LNCAP (cell line): ENCODE measurements around the gene CEP290.

Experiments
- TF ChIP-seq, protein P1 (sequence below): fragments of 450-650 bp; IDR thresholded peaks from 2 replicates; pipeline ENCODE4 v1.5.1; 2017; ENCODE audit warnings: mild to moderate bottlenecking

CEP290 gene

DNA sequence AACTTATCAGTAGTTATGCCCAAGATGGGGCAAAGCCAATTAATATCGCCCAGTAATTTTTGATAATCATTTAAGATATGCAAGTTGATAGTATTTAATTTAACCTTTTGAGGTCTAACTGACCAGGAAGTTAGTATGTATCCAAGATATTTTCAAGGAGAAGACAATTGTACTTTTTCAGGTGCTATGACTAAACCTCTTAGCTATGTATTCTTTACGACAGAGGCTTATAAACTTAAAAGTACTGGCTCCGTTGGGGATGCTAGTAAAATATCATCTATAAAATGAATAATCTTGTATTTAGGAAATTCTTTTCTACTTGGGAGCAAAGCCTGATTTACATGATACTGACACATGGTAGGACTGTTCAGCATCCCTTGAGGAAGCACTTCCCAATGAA is 40.5 kb upstream of the CEP290 start:
- TF ChIP-seq, protein P1, sequence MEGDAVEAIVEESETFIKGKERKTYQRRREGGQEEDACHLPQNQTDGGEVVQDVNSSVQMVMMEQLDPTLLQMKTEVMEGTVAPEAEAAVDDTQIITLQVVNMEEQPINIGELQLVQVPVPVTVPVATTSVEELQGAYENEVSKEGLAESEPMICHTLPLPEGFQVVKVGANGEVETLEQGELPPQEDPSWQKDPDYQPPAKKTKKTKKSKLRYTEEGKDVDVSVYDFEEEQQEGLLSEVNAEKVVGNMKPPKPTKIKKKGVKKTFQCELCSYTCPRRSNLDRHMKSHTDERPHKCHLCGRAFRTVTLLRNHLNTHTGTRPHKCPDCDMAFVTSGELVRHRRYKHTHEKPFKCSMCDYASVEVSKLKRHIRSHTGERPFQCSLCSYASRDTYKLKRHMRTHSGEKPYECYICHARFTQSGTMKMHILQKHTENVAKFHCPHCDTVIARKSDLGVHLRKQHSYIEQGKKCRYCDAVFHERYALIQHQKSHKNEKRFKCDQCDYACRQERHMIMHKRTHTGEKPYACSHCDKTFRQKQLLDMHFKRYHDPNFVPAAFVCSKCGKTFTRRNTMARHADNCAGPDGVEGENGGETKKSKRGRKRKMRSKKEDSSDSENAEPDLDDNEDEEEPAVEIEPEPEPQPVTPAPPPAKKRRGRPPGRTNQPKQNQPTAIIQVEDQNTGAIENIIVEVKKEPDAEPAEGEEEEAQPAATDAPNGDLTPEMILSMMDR, result no peak

DNA sequence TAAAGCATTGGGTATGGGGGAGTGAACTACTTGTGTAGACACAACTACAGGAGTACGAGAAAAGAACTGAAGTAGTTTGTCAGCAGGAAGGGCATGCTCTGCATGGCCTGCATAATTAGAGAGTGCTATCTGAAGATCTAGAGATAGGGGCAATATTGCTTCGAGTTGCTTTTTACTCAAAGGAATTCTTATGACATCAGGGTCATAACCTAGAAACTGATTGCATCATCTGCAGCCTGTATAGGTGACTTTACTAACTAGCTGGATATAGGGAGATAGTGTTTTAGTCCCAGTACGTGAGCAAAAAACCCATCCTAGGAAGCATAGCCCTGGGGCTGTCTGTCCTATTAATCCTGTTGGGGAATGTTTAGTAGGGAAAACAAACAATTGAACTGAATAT is 40.0 kb upstream of the CEP290 start:
- TF ChIP-seq, protein P1, result no peak

DNA sequence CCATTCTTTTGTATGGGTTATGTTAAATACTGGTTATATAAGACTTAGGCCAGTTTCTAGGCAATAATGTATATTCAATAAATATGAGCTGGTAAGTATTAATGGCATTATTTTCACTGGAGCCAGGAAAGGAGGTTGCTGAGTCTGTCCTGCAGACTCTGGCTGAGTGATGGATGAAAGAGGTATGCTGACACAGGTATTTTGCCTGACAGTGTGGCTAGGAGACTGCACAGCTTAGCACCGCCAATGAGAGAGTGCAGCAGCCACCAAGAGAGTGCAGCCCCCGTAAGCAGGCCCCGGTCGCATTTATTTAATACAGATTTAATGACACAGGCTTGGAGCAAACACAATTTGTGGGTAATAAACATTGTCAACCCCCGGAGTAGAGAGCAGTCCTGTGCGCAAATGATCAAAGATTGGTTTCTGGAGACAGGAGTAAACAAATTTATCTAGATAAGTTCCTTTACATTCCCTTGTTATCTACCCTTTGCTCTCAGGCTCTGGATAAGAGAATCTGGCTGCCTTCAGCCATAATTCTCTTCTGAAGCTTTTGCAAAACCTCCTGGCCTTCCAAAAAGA is 37.6 kb upstream of the CEP290 start:
- TF ChIP-seq, protein P1, result no peak

DNA sequence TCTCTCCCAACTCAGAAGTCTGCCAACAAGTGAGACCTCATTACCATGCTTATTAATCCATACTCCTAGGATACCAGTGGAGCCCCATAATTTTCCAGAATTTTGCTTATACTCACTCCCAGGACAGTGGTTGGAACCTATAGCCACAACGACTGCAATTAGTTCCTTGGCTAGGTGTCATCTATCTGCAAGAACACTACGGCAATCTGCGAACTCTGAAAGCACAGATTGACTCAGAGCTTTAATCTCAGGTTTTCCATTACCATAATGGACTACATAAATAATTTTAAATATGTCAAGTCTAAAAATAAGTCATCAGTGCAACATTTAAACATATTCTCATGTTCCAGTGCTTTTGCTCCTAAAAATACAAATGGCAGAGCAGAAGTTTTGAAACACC is 33.7 kb upstream of the CEP290 start:
- TF ChIP-seq, protein P1, result no peak

DNA sequence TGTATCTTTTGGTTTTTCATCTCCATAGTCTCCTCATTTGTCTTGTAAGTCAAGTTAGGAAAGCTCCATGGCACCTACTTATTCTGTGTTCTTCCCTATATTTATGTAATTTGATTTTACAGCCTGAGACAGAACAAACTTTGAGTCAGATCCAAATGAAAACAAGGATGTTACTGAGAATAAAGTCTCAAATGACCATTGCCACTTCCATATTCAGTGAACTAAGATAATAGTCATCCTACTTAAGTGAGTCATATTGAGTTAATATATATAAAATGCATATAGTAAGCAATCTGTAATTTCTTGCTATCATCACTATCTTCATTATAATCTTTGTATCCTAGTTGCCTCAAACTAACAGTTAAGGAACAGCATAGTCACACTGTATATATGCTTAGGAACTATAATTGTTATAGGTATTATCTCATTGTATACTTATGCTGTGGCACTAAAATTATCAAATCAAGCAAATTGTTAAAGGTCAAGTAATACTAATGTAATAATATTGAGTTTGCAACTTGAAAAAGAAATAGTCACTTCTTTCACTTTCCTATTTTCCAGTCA is 31.0 kb upstream of the CEP290 start:
- TF ChIP-seq, protein P1, result no peak

DNA sequence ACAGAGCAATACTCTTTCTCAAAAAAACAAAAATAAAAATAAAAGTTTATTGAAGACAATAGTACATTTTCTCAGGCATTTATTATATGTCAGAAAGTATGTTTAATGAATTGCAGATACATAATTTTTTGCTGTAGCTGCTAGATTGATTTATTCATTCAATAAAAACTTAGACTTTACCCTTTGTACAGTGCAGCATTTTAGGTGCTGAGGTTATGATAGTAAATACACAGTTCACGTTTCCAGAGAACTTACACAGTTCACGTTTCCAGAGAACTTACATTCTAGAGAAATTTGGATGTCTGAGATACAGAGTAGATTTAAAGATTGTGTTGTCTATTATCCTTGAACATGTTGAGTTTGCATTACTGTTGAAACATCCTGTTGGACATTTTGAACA is 25.5 kb upstream of the CEP290 start:
- TF ChIP-seq, protein P1, result no peak

DNA sequence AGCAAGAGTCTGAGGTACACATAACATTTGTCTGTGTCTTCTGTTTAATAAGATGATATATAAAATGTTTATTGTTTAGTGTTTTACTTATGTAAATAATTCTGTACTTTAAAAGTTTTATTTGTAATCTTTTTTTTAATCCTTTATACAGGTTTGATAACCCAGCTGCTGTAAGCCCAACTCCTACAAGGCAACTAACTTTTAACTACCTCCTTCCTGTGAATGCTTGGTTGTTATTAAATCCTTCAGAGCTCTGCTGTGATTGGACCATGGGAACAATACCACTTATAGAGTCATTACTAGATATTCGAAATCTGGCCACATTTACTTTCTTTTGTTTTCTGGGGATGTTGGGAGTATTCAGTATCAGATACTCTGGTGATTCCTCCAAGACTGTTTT is 24.3 kb upstream of the CEP290 start:
- TF ChIP-seq, protein P1, result no peak

DNA sequence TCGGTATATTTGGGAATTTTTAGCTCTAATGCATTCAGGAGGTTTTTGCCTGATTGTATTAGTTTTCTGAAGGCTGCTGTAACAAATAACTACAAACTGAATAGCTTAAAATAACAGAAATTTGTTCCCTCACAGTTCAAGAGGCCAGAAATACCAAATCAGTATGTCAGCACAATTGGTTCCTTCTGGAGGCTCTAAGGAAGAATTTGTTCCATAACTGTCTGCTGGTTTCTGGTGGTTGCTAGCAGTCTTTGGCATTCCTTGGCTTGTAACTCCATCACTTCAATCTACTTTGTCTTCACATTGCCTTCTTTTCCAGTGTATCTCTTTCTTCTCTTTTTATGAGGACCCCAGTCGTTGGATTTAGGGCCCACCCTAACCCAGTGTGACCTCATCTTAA is 21.5 kb upstream of the CEP290 start:
- TF ChIP-seq, protein P1, result no peak
